Measurements from ENCODE around the gene PTPMT1. TPM values are rescaled to one million over a fixed set of nuclear protein-coding genes. Genes with fewer than 3 reads are reported as not detected.

The PTPMT1 gene
- total and polyA plus RNA-seq, 4 experiments from 2014 or later, result 21.5 to 109 (median 45.1) TPM

- ChIA-PET CTCF (ENCODE audit: partially characterized antibody) (no interaction called here), POLR2A (ENCODE audit: partially characterized antibody) (interaction anchor here (1.6 kb wide), 1 partner anchor 14 kb away, joined by 4 read pairs; the partner anchor contains the start of gene NDUFS3)
- H3K9me3 ChIP-seq (ENCODE audit: control insufficient read depth in 1 of 2, low read length in 2 of 2), result no peaks in the 10 kb centered on the region
- H3K27me3 ChIP-seq (ENCODE audit: insufficient read depth, low read length), result peaks cover 25% of the 10 kb centered on the region
- intact Hi-C loops (cut with micrococcal nuclease), result no loop called here
- Mint-ChIP-seq H3K27ac (no peak overlapping the region), H3K9me3 (no peaks in the 10 kb centered on the region), H3K36me3 (no peaks in the 10 kb centered on the region), H3K4me1 (peaks cover 0 to 7% (median under 1%) of the 10 kb centered on the region in 4 donors), H3K27me3 (peaks cover 16 to 28% of the 10 kb centered on the region in 2 donors), H3K4me3 (no peak overlapping the region)
- H3K4me1 ChIP-seq (ENCODE audit: insufficient read depth, low read length), result peaks cover 5% of the 10 kb centered on the region
- H3K36me3 ChIP-seq (ENCODE audit: insufficient read depth, low read length), result no peaks in the 10 kb centered on the region
- no peak for DNase-seq
- H3K4me3 ChIP-seq (ENCODE audit: low read length in 2 of 2), result no peak overlapping the region
- H3K27ac ChIP-seq (ENCODE audit: low read depth, low read length), result no peak overlapping the region
Observed at GRCh38 chr11:47592970-47593369, 27.6 kb downstream of the PTPMT1 start.

- peaks cover 25% of the 10 kb centered on the region for H3K27me3 ChIP-seq (ENCODE audit: insufficient read depth, low read length)
- Mint-ChIP-seq H3K36me3 (no peaks in the 10 kb centered on the region), H3K4me1 (peaks cover 0 to 7% (median under 1%) of the 10 kb centered on the region in 4 donors), H3K4me3 (no peak overlapping the region), H3K9me3 (no peaks in the 10 kb centered on the region), H3K27me3 (peaks cover 16 to 30% of the 10 kb centered on the region in 2 donors), H3K27ac (no peak overlapping the region)
- peaks cover 5% of the 10 kb centered on the region for H3K4me1 ChIP-seq (ENCODE audit: insufficient read depth, low read length)
- POLR2A ChIA-PET (ENCODE audit: partially characterized antibody), result interaction anchor here (1.6 kb wide), 1 partner anchor 14 kb away, joined by 4 read pairs; the partner anchor contains the start of gene NDUFS3
- H3K36me3 ChIP-seq (ENCODE audit: insufficient read depth, low read length), result no peaks in the 10 kb centered on the region
- no peak overlapping the region for H3K27ac ChIP-seq (ENCODE audit: low read depth, low read length)
- no peaks in the 10 kb centered on the region for H3K9me3 ChIP-seq (ENCODE audit: control insufficient read depth in 1 of 2, low read length in 2 of 2)
- intact Hi-C loops (cut with micrococcal nuclease), result no loop called here
- CTCF ChIA-PET (ENCODE audit: partially characterized antibody), result no interaction called here
- H3K4me3 ChIP-seq (ENCODE audit: low read length in 2 of 2), result no peak overlapping the region
- no peak for DNase-seq
Observed at GRCh38 chr11:47593492-47593933, 28.1 kb downstream of the PTPMT1 start.

GRCh38 chr11:47593934-47594855 is 28.8 kb downstream of the PTPMT1 start, which contains the start of gene C1QTNF4:
Gene C1QTNF4 (minus strand): TSS chr11:47594411. CDS start chr11:47590810, 3,601 bp downstream.
- POLR2A ChIA-PET (ENCODE audit: partially characterized antibody), result no interaction called here
- Mint-ChIP-seq H3K36me3 (peaks cover 0 to 2% of the 10 kb centered on the region in 2 donors), H3K4me3 (no peak within 1 kb of the TSS), H3K27me3 (peaks cover 16 to 30% of the 10 kb centered on the region in 2 donors), H3K4me1 (peaks cover 0 to 7% (median under 1%) of the 10 kb centered on the region in 4 donors), H3K27ac (no peak within 1 kb of the TSS), H3K9me3 (no peaks in the 10 kb centered on the region)
- CTCF ChIA-PET (ENCODE audit: partially characterized antibody), result no interaction called here
- Histone ChIP-seq H3K27me3 (ENCODE audit: insufficient read depth, low read length) (peaks cover 25% of the 10 kb centered on the region), H3K4me1 (ENCODE audit: insufficient read depth, low read length) (peaks cover 5% of the 10 kb centered on the region), H3K4me3 (ENCODE audit: low read length in 2 of 2) (no peak within 1 kb of the TSS), H3K36me3 (ENCODE audit: insufficient read depth, low read length) (no peaks in the 10 kb centered on the region), H3K27ac (ENCODE audit: low read depth, low read length) (no peak within 1 kb of the TSS), H3K9me3 (ENCODE audit: control insufficient read depth in 1 of 2, low read length in 2 of 2) (no peaks in the 10 kb centered on the region)
- intact Hi-C loops (cut with micrococcal nuclease), result no loop called here
- DNase-seq, result no peak

- Histone ChIP-seq H3K4me3 (ENCODE audit: low read length in 2 of 2) (no peak overlapping the region), H3K9me3 (ENCODE audit: control insufficient read depth in 1 of 2, low read length in 2 of 2) (no peaks in the 10 kb centered on the region), H3K4me1 (ENCODE audit: insufficient read depth, low read length) (peaks cover 5% of the 10 kb centered on the region), H3K27ac (ENCODE audit: low read depth, low read length) (no peak overlapping the region), H3K36me3 (ENCODE audit: insufficient read depth, low read length) (no peaks in the 10 kb centered on the region), H3K27me3 (ENCODE audit: insufficient read depth, low read length) (peaks cover 25% of the 10 kb centered on the region)
- Mint-ChIP-seq H3K27ac (no peak overlapping the region), H3K4me3 (no peak overlapping the region), H3K27me3 (peaks cover 16 to 30% of the 10 kb centered on the region in 2 donors), H3K4me1 (peaks cover 0 to 7% (median under 1%) of the 10 kb centered on the region in 4 donors), H3K36me3 (peaks cover 0 to 5% of the 10 kb centered on the region in 2 donors), H3K9me3 (no peaks in the 10 kb centered on the region)
- intact Hi-C loops (cut with micrococcal nuclease), result no loop called here
- POLR2A ChIA-PET (ENCODE audit: partially characterized antibody), result interaction anchor here (0.6 kb wide), 1 partner anchor 17 kb away, joined by 3 read pairs; the partner anchor contains the start of genes KBTBD4 and NDUFS3
- no peak for DNase-seq
- CTCF ChIA-PET (ENCODE audit: partially characterized antibody), result no interaction called here
Observed at GRCh38 chr11:47595029-47595428, 29.6 kb downstream of the PTPMT1 start.

- no peak overlapping the region for H3K4me3 Mint-ChIP-seq
- no peaks in the 10 kb centered on the region for H3K9me3 Mint-ChIP-seq
- H3K27ac Mint-ChIP-seq, result no peak overlapping the region
- no peaks in the 10 kb centered on the region for H3K36me3 ChIP-seq (ENCODE audit: insufficient read depth, low read length)
- H3K36me3 Mint-ChIP-seq, result peaks cover 0 to 5% of the 10 kb centered on the region in 2 donors
- peaks cover 16 to 30% of the 10 kb centered on the region in 2 donors for H3K27me3 Mint-ChIP-seq
- peaks cover 5% of the 10 kb centered on the region for H3K4me1 ChIP-seq (ENCODE audit: insufficient read depth, low read length)
- ChIA-PET POLR2A (ENCODE audit: partially characterized antibody) (no interaction called here), CTCF (ENCODE audit: partially characterized antibody) (no interaction called here)
- peaks cover 25% of the 10 kb centered on the region for H3K27me3 ChIP-seq (ENCODE audit: insufficient read depth, low read length)
- intact Hi-C loops (cut with micrococcal nuclease), result no loop called here
- no peak overlapping the region for H3K27ac ChIP-seq (ENCODE audit: low read depth, low read length)
- no peak for DNase-seq
- H3K4me3 ChIP-seq (ENCODE audit: low read length in 2 of 2), result no peak overlapping the region
- H3K9me3 ChIP-seq (ENCODE audit: control insufficient read depth in 1 of 2, low read length in 2 of 2), result no peaks in the 10 kb centered on the region
- peaks cover 0 to 7% (median under 1%) of the 10 kb centered on the region in 4 donors for H3K4me1 Mint-ChIP-seq
Observed at GRCh38 chr11:47595967-47596366, 30.6 kb downstream of the PTPMT1 start.

GRCh38 chr11:47599902-47600301 is 34.5 kb downstream of the PTPMT1 start:
- ChIA-PET POLR2A (ENCODE audit: partially characterized antibody) (no interaction called here), CTCF (ENCODE audit: partially characterized antibody) (no interaction called here)
- H3K27me3 Mint-ChIP-seq, result peaks cover 4 to 11% of the 10 kb centered on the region in 2 donors
- H3K36me3 Mint-ChIP-seq, result peaks cover 0 to 5% of the 10 kb centered on the region in 2 donors
- H3K27ac Mint-ChIP-seq, result no peak overlapping the region
- no peaks in the 10 kb centered on the region for H3K4me1 Mint-ChIP-seq
- Histone ChIP-seq H3K4me1 (ENCODE audit: insufficient read depth, low read length) (no peaks in the 10 kb centered on the region), H3K27ac (ENCODE audit: low read depth, low read length) (no peak overlapping the region), H3K36me3 (ENCODE audit: insufficient read depth, low read length) (no peaks in the 10 kb centered on the region), H3K4me3 (ENCODE audit: low read length in 2 of 2) (no peak overlapping the region), H3K27me3 (ENCODE audit: insufficient read depth, low read length) (peaks cover 1% of the 10 kb centered on the region), H3K9me3 (ENCODE audit: control insufficient read depth in 1 of 2, low read length in 2 of 2) (no peaks in the 10 kb centered on the region)
- H3K9me3 Mint-ChIP-seq, result peaks cover 0 to 2% (median 0%) of the 10 kb centered on the region in 8 donors
- DNase-seq, result no peak
- intact Hi-C loops (cut with micrococcal nuclease), result no loop called here
- H3K4me3 Mint-ChIP-seq, result no peak overlapping the region

GRCh38 chr11:47603295-47603694 is 37.9 kb downstream of the PTPMT1 start:
- DNase-seq, result no peak
- no peak overlapping the region for H3K27ac Mint-ChIP-seq
- H3K4me1 Mint-ChIP-seq, result peaks cover 0 to 1% (median 0%) of the 10 kb centered on the region in 4 donors
- Histone ChIP-seq H3K27ac (ENCODE audit: low read depth, low read length) (no peak overlapping the region), H3K36me3 (ENCODE audit: insufficient read depth, low read length) (no peaks in the 10 kb centered on the region), H3K4me3 (ENCODE audit: low read length in 2 of 2) (no peak overlapping the region), H3K9me3 (ENCODE audit: control insufficient read depth in 1 of 2, low read length in 2 of 2) (no peaks in the 10 kb centered on the region), H3K27me3 (ENCODE audit: insufficient read depth, low read length) (no peaks in the 10 kb centered on the region), H3K4me1 (ENCODE audit: insufficient read depth, low read length) (no peaks in the 10 kb centered on the region)
- no peak overlapping the region for H3K4me3 Mint-ChIP-seq
- H3K27me3 Mint-ChIP-seq, result peaks cover 0 to 1% of the 10 kb centered on the region in 2 donors
- ChIA-PET POLR2A (ENCODE audit: partially characterized antibody) (no interaction called here), CTCF (ENCODE audit: partially characterized antibody) (no interaction called here)
- H3K36me3 Mint-ChIP-seq, result peaks cover 0 to 11% of the 10 kb centered on the region in 2 donors
- peaks cover 0 to 2% (median 0%) of the 10 kb centered on the region in 8 donors for H3K9me3 Mint-ChIP-seq
- intact Hi-C loops (cut with micrococcal nuclease), result no loop called here
